Activated T-helper 1 cell treated with anti-CD3 and anti-CD28 coated beads, Interleukin-12 subunit alpha, Interleukin-12 subunit beta, Interleukin-2, Interleukin-4 antibody, amounts not matched to agents 30 ng/mL and 10 ng/mL and 1 ng/mL, durations not matched to agents 14 hours and 24 hours and 36 hours (primary cell): ENCODE data around the gene KCNJ1. TPM values are rescaled to one million over a fixed set of nuclear protein-coding genes. Genes with fewer than 3 reads are reported as not detected.

Experiments
- total RNA-seq: library from RNA; stranded (reverse); gene quantifications from 2 replicates; pipeline ENCODE4 v1.2.3, GENCODE V29; 2022

The KCNJ1 gene
- total RNA-seq, 1 donor from 2014 or later, result not detected

Other genes with a start within 250 kb of the KCNJ1 start
- gene FLI1, start 173.2 kb downstream of the KCNJ1 start, total RNA-seq, result 40.7 and 41.5 TPM in 2 replicates
- gene KCNJ5, start 24.1 kb upstream of the KCNJ1 start, total RNA-seq, result 0.12 TPM in 1 of 2 replicates, not detected in the other
- gene TP53AIP1, start 75.6 kb upstream of the KCNJ1 start, total RNA-seq, result not detected in 2 replicates